NCI-H446 (cell line): ENCODE results near the gene SLC39A7.
A peak's percentile ranks its signal among the peaks of the same experiment; 100 is the strongest.

ENCODE experiments used
- DNase-seq, 2 experiments: peaks; one replicate each; lab custom pipeline; 2025; lab: John Stamatoyannopoulos, UW

The SLC39A7 gene

GRCh38 chr6:33236852-33237251 is 36.2 kb downstream of the SLC39A7 start:
- no peak for DNase-seq

DNA sequence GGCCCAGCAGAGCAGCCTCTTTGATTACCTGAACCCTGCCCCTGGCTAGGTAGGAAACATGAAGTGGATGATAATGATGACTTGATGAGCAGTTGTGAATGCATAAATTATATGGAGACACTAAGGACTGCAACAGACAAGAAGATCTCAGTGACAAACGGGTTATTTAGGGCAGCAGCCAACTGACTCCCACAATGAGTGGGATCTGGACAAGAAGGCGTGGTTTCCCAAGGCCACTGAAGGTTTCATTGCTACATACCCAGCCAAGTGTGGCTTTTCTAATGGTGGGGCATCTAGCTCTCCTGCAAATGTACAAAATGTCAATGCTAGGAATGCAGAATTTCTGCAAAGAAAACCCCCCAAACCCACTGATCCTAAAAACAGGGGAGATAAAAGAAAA is 37.1 kb downstream of the SLC39A7 start:
- DNase-seq, result no peak

GRCh38 chr6:33241968-33242367 is 41.3 kb downstream of the SLC39A7 start:
- no peak for DNase-seq

DNA sequence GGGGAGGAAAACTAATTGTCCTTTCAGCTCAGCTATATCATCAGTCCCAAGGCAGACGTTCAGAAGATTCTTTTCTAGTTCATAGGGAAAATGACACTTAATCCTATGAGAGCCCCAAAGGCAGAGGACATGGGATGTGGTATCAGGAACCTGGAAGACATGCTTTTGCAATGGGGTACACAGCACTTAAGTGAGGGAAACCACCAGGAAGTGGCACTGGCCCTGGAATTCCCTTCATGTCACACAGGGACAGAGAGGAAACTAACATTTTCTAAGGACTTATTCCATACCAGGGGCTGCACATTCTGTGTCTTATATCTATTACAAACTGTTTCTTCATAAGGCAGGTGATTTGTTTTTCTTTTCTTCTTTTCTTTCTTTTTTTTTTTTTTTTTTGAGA is 42.8 kb downstream of the SLC39A7 start:
- no peak for DNase-seq

- peak; percentile 78 to 89 for DNase-seq
Measured at GRCh38 chr6:33247977-33248642, 47.4 kb downstream of the SLC39A7 start.

GRCh38 chr6:33248643-33248931 is 47.9 kb downstream of the SLC39A7 start:
- peak in 1 of 2 experiments; percentile 62 for DNase-seq

- peak; percentile 99 for DNase-seq
Measured at GRCh38 chr6:33248932-33249731, 48.5 kb downstream of the SLC39A7 start.

DNA sequence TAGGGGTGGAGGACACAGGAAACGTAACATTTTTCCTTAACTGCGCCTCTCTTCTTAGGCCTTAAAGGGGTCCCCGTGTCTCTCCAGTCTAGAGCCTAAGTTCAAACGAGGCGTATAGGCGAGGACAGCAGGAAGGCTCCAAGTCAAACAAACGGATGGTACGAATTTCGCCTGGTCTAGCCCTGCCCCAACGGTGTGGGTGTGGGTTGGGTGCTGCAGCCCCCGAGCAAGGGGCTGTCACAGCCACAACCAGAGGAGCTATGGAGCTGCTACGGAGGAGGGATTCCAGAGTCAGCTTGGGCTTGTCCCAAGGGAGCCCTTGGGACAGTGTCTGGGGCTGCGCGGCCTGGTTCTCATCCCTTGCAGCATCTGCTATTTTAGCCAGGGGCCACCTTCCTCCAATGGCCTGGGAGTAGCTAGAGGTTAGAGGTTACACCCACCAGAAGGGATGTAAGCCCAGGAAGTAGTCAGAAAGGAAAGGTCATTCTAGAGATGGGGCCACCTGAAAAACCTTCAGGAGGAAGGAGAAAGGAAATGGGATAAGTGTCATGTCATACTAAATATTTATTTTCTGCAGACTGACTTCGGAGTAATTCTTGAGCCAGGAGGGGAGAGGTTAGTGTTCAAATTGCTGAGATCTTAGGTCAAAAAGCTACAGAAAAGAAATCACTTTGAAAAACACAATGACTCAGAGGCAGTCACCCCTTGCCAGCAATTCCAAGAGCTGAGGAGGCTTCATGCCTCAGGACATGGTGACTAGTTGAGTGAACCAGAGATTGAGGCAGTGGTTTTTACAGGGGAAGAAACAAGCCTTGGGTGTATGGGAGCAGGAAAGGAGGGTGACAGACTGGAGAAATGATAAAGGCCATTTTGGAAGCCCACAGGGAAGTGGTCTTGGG is 49.3 kb downstream of the SLC39A7 start:
- peak in 1 of 2 experiments; percentile 10 for DNase-seq

GRCh38 chr6:33250731-33251130 is 50.1 kb downstream of the SLC39A7 start:
- DNase-seq, result no peak

DNA sequence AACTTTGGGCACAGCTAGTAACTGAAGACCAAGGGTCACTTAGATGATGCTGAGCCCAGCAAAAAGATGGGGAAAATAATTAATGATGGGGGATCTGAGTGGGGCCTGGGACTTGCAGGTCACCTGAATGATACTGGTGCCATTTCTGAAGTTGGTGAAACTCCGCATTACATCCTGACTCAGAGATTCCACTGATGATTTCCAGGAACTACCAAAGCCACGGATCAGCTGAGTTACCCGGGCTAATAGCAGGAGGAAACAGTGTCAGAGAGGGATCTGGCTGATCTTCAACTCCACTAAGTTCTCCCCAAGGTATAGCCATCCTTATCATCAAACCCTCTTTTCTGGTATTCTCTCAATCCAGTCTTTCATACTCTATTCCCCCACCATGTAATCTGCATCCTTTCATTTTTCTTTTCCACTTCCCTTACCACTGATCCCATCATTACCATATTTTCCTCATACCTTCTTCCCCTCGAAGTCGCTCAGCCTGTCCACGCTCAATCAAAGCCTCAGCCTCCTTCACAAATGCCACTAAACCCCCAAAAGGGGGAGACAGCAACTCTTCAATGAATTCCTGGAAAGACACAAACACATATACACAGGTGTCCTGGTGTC is 50.8 kb downstream of the SLC39A7 start:
- DNase-seq, result no peak

- DNase-seq, result no peak
Measured at GRCh38 chr6:33252759-33253158, 52.1 kb downstream of the SLC39A7 start.
